A673 (cell line): Measurements from ENCODE around the gene GAGE10.

Source experiments
- CTCF ChIP-seq: fragments of 300-800, 200-600 bp; sonication (generic); conservative IDR thresholded peaks from 2 replicates; pipeline ENCODE4 v1.5.1; 2017; ENCODE audit warnings: low read depth, mild to moderate bottlenecking, antibody characterized with exemption, low read length, moderate library complexity, mixed read lengths
- EZH2 ChIP-seq: fragments of 200-600 bp; sonication (generic); IDR thresholded peaks from 2 replicates; pipeline ENCODE4 v1.6.1; 2017; ENCODE audit warnings: borderline replicate concordance, low read depth, mild to moderate bottlenecking, mixed read lengths, antibody characterized with exemption, low read length; ENCODE audit not compliant: poor library complexity, severe bottlenecking

- TF ChIP-seq CTCF (no peak), EZH2 (no peak)
Observed at GRCh38 chrX:49262603-49263002, 40.8 kb upstream of the GAGE10 start.
